ENCODE measurements around the gene ERCC5.

The ERCC5 gene

GRCh38 chr13:102897371-102898138 is 51.7 kb downstream of the ERCC5 start:
- DNase-seq: no peak

GRCh38 chr13:102900193-102900608 is 54.4 kb downstream of the ERCC5 start:
- no peak for DNase-seq

- DNase-seq: no peak
Measured at GRCh38 chr13:102901056-102901455, 55.2 kb downstream of the ERCC5 start.

GRCh38 chr13:102901615-102902305 is 55.9 kb downstream of the ERCC5 start:
- DNase-seq: no peak

GRCh38 chr13:102902789-102903347 is 57.0 kb downstream of the ERCC5 start:
- no peak for DNase-seq

GRCh38 chr13:102903659-102904407 is 58.0 kb downstream of the ERCC5 start:
- no peak for DNase-seq

GRCh38 chr13:102904408-102904862 is 58.6 kb downstream of the ERCC5 start:
- no peak for DNase-seq

DNA sequence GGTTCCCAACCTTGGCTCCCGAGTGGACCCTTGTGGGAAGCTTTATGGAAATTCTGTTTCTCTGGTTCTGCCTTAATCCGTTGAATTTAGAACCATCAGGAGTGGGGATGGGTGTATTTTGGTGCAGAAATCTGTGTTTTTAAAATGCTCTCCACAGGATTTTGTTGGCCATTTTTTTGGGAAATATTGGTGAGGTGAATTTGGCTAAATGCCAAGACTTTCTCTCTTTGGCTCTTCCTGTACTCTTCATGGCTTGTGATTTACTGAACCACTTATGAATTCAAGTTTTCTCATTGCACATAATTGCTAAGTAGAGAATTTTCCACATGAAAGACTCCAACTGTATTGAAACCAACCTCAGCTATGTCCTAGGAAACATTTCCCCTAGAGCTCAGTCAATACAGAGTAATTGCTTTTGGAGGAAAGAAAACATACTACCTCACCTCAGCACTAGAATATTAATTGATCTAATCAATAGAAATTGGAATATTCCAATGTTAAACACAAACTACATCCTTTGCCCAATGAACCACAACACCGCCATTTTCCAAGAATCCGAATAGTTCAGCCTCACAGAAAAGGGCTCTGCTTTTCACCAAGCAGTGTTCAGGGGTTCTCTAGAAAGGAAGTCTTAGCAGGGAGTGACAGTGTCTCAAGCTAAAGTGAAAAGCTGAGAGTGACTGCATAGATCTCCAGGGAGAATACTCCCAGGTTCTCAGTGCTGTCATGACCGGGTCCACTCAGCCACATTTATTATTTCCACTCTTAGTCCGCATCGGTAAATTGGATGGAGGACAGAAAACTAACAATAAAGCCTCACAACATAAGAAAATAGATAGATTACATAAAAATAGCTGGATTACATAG is 60.3 kb downstream of the ERCC5 start:
- DNase-seq: no peak

DNA sequence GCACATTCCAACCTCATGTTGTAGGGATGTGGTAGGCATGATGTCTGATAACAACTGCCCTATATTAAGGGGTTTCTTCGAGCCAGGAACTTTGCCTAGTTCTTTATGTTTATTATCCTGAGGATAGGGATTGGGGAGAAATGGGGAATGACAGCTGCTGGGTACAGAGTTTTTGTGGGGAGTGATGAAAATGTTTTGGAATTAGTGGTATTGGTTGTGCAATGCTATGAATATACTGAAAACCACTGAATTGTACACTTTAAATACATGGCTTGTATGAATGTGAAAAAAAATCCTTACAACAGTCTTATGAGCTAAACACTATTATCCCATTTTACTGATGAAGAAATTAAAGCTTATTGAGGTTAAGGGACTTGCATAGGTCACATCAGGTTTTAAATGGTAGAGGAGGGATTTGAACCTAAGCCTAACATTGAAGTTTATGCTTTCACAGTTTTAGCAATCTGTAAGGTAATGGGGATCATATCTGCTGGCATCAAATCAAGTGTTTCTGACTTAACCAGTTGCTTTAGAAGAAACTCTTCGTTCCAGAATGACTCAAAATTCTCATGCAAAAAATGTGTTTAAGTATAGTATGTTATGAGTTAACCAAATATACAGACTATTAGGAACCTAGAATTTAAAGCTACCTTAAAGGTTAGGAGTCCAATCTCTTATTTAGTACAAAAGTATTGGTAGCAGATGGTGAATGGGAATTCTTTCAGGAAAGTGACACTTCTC is 61.4 kb downstream of the ERCC5 start:
- no peak for DNase-seq

DNA sequence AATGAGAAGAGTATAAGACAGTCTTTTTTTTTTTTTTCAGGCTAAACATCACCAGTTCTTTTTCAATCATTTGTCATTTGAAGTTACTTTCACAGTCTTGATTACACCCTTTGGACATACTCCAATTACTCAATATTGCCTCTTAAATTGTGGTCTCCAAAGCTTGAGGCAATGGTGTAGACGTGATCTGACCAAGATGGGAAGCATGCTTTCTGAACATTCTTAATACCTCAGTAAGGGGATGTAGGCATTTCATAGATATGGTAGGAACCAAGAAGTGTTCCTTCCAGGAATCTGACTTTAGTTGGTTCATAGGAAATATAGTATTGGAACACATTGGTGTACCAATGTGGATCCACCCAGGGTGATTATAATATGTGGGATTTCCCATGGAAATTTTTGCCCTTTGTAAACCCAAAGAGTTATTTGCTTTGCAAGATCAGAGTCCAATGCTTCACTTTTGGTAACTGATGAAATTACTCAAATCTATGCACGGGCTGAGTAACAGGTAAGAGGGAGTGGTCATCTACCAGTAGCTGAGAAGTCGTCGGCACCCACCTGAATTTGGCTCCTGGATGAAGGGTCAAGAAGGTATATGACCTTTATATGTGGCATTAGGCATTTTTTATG is 62.2 kb downstream of the ERCC5 start:
- no peak for DNase-seq

- DNase-seq: no peak
Measured at GRCh38 chr13:102909971-102910370, 64.1 kb downstream of the ERCC5 start.

DNA sequence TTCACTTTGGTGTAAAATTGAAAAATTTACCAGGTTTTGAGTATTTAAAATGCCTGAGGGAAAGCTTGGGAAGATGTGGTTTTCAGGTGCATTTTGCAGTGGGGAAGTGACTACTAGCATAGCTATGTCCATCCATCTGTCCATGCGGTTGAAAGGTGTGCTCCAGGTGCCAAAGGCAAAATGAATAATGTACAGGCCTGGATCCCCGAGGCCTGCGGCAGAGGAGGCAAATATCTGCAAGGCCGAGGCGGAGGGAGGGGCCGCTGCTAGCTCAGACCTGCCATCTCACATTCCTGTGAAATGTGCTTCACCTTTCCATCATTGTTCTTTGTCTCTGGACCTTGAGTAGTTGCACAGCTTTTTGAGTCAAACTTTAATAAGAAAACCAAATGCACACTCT is 65.5 kb downstream of the ERCC5 start:
- no peak for DNase-seq

DNA sequence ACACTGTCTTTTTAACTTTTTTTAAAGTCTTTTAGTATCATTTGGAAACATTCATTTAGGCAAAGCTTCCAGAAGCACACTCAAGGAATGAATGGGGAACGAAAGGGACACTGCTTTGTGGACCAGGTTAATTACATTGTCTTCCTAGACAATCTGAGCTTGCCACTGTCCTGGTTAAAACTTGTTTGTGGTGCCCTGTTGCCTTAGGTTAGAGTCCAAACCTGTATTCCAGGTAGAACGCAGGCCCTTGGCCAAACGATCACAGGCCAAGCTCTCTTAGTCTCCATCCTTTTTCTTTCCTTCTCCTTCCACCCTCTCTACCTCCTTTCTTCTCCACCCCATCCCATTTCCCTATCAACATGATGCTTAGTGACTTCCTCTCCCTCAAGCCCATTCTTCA is 66.8 kb downstream of the ERCC5 start:
- no peak for DNase-seq

DNA sequence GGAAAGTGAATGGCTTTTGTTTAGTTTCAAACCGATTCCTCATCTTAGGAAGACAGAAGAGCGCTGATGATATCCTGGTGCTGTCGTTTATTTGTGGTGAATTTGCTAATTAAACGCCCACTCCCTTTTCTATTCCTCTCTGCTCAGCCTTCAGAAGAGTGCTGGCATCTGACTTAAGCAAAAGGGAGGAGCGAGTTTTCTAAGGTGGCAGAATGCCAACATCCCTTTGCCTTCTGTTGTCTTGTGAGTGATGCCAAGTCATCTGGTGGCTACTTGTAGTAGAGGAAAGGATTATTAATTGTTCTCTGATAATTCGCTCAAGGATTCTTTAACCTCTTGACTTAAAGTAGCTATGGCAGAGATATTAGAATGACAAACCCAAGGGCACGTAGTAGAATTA is 68.1 kb downstream of the ERCC5 start:
- peak; percentile 66 for DNase-seq

DNA sequence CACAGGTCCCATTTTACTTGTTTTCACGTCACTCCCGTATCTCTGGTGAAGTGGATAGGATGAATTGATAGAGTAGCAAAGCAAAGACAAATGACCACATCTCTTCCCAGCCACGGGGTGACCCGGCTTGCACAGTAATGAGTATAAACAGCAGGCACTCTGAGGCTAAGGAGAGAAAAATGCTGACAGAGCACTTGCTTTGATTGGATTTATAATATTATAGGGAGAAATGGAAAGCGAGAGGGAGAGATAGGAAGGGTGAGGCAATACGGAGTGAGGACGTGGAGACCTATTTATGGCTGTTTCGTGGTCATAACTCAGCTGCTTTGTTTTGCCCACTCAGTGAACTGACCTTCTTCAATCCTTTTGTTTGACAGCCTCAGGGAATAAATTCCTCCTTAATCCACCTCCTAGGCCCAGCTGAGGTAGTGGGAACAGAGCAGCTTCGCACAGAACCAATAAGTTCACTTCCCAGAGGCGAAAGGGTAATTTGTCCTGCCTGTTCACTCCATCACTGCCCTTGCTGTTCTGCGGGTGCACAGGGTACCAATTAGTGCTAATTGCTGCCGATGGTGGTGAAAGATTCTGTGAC is 68.6 kb downstream of the ERCC5 start:
- no peak for DNase-seq

- DNase-seq: no peak
Measured at GRCh38 chr13:102915393-102915930, 69.6 kb downstream of the ERCC5 start.

GRCh38 chr13:102917019-102917418 is 71.2 kb downstream of the ERCC5 start:
- no peak for DNase-seq

- no peak for DNase-seq
Measured at GRCh38 chr13:102922184-102922583, 76.4 kb downstream of the ERCC5 start.
